ENCODE measurements around the gene ESPNL.

The ESPNL gene

DNA sequence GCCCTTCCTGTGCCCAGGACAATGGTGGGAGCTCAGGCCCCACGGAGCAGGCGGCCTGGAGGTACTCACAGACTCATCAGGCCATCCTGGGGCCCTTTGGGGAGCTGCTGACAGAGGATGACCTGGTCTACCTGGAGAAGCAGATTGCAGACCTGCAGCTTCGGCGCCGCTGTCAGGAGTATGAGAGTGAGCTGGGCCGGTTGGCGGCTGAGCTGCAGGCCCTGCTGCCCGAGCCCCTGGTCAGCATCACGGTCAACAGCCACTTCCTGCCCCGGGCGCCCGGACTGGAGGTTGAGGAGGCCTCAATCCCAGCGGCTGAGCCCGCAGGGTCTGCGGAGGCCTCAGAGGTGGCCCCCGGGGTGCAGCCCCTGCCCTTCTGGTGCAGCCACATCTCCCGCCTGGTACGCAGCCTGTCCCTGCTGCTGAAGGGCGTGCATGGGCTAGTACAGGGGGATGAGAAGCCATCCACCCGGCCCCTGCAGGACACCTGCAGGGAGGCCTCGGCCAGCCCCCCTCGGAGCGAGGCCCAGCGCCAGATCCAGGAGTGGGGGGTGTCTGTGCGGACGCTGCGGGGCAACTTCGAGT is 30.1 kb downstream of the ESPNL start:
- no peak for DNase-seq

DNA sequence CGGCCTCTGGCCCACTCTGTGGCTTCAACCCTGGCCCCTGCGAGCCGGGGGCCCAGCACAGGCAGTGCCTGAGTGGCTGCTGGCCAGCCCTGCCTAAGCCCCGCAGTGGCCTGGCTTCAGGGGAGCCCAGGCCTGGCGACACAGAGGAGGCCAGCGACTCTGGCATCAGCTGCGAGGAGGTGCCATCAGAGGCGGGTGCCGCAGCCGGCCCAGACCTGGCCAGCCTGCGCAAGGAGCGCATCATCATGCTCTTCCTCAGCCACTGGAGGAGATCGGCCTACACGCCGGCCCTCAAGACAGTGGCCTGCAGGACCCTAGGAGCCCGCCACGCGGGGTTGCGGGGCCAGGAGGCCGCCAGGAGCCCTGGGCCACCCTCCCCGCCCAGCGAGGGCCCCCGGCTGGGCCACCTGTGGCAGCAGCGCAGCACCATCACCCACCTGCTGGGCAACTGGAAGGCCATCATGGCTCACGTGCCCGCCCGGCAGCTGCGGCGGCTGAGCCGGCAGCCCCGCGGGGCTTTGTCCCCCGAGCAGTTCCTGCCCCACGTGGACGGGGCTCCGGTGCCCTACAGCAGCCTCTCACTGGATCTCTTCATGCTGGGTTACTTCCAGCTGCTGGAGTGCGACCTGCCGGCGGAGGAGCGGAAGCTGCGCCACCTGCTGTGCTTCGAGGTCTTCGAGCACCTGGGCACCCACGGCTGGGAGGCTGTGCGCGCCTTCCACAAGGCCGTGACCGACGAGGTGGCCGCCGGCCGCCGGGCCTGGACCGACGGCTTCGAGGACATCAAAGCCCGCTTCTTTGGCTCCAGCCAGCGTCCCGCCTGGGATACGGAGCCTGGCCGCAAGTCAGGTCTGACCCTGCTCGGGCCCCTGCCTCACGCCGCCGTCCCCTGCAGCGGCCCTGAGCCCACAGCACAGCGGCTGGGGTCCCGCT is 30.8 kb downstream of the ESPNL start:
- no peak for DNase-seq

DNA sequence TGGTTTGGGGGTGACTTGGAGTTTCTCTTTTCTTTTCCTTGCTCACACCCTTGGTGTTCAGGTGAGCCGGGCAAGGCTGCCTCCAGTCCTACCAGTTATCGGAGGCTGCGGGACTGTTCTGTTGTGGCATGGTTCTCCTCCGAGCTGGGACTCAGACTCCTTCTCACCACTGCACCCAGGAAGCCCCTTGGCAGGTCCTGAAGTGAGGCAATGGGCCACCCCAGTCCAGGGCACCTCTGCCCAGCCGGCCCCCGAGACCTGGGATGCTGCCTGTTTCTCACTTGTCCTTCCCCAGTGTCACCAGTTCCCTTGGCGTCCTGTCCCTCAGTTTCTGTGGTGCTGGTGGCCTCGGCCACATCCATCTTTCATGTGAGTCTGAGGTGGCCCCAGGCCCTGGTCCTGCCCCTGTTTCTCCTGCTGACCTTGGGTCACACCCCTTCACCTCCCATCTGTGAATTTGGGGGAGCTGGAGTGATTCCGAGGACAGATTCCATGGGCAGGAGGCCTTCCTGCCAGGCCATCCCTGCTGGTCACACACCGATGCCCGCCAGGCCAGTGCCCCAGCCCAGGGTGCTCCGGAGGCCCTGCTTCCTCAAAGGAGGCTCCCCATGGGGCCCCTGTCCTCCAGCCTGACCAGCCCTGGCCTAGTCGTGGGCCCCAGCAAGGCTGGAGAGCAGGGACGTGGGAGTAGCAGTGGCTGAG is 31.8 kb downstream of the ESPNL start:
- no peak for DNase-seq

DNA sequence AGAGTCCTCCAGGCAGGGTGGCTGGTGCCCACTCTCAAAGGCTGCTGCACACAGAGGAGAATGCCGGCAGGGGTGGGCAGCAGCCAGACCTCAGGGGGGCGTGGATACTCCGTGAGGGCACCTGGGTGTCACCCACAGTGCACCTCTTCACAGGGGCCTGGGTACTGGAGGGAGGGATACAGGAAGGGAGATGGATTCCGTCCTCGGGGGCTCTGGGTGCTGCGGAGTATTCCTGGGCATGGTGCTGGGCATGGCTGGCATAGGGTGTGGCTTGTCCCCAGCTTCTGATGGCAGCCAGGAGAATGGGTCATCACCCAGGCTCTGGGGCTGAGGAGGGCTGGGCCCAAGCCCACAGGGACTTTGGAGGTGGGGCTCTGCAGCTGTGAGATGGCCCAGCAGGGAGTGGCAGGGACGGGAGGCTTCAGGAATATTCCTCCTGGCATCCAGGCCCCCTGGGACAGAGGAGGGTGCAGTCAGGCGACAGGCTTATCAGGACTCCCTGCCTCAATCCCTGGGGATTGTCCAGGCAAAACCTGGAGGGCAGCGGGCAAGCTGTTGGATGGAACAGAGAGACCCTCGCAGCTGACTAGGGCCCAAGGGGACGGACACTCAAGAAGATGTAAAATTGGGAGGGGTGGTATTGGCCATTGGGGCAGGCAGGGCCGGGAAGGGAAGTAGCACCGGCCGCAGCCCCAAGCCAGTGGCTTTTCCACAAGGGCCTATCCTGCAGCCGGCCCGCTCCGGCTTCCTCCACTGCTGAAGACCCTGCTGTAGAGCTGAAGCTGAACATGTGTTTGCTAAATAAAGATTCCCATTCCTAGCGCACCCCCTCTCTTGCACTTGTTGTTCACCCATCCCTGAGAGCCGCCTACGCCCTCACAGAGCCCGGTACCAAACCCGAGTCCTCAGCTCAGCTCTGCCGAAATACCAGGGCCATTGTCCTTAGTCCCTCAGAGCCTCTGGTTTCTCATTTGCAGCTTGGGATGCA is 32.6 kb downstream of the ESPNL start:
- DNase-seq = no peak

DNA sequence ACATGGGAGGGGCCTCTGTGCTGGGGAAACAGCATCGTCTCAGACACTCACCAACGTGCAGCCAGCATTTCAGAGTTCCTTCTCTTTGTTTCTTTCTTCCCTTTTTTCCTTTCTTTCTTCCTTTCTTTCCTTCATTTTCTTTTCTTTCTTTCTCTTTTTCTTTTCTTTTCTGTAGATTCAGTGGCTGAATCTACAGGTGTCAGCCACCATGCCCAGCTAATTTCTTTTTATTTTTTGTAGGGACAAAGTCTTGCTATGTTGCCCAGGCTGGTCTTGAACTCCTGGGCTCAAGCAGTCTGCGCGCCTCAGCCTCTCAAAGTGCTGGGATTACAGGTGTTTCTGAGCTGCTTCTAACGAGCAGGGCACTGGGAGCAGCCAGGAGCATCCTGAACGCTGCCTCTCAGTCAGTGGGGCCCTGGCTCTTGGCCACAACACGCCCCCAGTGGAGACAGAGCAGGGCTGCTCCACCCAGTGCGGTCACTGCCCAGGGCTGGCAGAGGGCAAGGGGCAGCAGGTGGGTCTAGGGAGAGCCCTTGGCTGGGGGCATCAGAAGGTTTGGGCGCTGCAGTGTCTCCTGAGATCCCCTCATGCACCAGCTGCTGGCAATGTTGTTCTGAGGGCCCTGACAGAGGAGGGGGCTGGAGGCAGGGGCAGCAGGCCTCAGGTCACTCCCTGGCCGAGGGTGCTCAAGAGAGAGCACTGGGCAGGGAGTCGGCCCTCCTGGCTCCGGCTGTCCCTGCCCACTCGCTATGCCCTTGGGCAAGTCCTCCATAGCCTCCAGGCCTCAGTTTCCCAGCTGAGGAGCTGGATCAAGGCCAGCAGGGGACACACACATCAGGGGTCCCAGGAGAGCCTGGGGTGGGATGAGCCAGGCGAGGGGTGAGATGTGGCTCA is 33.6 kb downstream of the ESPNL start:
- DNase-seq = no peak

DNA sequence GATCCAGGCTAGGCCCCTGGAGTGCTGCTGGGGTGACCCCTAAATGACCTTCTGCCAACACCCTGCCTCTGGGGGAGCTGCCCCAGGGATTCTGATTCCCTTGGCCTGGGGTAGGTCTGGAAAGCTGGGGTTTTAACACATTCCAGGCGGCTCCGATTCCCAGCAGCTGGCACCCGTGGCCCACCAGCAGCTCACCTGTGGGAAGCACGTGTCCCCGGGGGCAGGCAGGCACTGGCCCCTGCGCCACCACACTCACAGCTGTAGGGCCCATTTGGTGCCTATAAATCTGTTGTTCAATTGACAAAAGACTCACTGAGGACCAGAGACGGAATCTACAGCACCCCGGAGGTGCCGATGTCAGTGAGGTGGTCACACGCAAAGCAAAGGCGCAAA is 34.2 kb downstream of the ESPNL start:
- DNase-seq = no peak

DNA sequence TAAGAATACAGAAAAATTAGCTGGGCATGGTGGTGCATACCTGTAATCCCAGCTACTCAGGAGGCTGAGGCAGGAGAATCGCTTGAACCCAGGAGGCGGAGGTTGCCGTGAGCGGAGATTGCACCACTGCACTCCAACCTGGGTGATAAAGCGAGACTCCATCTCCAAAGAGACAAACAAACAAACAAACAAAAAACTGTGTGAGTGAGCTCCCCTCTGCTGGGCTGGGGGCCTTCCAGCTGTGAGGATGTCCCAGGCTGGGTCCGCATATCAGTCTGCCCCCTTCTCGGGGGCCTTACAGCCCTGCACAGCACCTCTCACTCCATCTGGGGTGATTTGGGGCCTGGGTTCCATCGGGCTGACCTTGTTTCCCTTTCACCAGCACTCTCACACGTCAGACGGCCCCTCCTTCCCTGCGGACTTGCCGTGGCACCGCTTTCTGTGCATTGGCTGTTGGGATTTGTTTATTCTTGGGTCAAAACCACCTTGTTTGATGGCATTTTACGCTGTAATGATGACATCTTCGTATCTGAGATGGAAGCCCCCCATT is 35.5 kb downstream of the ESPNL start:
- no peak for DNase-seq

DNA sequence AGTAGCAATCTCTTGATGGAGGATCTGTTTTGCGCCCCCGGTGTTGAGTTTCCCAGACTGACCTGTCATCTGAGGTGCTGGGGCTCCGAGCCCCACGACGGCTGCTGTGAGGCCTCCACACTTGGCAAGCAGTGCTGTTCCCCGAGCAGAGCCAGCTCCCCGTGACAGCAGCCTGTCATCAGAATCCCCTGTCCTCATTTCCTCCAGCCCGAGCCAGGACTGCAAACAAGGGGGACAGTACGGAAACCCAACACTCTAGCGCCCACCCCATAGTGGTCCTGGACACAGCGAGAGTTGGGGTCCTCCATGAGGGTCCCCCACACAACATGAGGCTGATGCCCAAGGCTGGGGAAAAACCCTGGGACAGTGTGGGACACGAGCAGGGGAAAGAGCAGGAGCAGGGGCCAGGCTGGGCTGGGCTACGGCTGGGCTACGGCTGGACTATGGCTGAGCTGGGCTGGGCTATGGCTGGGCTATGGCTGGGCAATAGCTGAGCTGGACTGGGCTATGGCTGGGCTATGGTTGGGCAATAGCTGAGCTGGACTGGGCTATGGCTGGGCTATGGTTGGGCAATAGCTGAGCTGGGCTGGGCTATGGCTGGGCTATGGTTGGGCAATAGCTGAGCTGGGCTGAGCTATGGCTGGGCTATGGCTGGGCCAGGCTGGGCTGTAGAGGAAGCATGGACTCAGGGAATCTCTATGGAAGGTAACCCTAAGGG is 36.8 kb downstream of the ESPNL start:
- no peak for DNase-seq

DNA sequence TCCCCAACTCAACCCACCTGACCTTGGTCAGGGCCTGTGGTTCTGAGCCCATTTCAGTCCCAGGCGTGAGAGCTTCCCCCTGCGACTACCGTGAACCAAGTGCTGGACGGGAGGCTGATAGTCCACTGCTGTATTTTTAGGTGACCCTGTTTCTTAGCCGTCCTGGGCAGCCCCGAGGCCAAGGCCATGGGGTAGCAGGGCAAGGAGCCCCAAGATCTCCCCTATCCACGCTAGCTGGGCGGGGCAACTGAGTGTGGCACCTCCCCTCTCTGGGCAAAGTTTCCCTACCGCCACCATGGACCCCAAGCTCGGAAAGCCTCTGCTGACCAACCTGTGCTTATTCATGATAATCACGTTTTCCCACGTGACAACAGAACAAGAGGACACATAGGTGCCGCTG is 37.7 kb downstream of the ESPNL start:
- no peak for DNase-seq

DNA sequence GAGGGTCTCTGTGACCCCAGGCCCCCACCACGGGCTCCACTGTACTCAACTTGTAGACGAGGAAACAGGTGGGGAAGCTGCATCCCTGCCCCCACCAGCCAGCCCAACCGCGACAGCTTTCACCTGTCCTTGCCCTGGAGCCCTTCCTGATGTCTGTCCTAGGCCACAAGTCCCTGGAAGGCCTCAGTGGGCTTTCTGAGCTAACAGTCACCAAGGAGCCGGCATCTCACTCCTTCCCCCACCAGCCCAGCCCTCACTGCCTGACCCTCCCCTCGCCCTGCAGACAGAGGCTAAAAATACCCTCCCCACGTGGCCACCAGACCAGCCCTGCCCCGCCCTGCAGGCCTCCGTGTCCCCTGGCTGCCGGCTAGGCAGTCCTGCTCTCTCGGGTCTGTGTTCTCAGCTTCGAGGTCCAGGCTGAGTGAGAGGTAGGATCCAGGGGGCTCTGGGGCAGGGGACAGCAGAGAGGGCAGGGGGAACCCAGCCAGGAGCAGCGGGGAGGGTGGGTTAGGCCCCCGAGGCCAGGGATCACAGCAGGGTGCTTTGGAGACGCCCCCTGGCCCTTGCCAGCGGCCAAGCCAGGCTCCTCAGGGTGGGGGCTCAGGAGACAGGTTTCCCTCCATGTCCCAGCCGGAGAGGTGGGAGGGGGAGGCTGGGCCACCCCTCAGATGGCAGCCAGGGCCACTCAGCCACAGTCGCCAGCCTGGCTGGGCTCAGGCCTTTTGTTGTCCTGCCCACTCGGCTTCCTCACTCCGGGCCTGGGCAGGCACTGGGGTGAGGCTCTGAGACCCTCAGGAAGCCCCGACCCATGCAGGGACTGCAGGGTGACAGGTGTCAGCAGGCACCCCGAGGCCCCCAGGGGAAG is 38.4 kb downstream of the ESPNL start, which contains the start of gene KLHL30:
TSS of gene KLHL30 (plus strand) at position 338 of the 865 bp plus-strand sequence. CDS start 2,087 bp downstream, outside the sequence.
- no peak for DNase-seq

DNA sequence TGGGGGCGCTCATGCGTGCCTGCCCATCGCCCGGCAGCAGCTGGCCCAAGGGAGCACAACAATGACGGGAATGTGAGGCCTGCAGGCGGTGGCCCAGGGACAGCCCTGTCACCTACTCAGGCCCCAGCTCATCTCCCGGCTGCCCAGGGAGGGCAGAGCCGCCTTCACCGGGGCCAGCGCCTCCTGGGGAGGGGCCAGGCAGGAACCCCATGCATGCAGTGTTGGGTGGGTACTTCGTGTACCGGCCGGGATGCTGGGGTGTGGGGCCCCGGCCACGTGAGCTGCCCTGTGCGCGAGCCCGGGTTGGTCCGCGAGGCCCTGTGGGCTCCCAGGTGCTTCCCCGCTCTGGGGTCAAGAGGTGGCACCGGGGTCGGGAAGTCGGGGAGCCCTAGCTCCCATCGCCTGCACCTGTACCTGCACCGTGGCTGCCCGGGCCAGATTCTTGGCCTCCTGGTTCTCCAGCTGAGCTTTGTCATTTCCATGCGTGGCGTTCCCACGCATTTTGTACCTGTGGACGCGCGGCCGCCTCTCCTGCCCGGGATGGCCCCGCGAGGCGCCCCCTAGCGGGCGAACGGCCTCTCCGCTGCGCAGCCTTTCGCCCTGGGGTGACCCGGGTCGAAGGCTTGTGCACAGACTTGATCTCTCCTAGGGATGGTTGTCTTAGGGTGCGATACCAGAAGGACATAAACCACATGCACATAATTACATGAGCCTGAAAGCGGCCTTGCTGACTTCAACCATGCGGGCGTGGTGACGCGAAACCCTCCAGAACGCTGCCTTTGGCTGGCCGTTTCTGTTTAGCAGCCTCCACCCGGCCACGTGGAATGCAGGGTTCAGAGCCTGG is 39.3 kb downstream of the ESPNL start:
- peak; percentile 63 for DNase-seq

DNA sequence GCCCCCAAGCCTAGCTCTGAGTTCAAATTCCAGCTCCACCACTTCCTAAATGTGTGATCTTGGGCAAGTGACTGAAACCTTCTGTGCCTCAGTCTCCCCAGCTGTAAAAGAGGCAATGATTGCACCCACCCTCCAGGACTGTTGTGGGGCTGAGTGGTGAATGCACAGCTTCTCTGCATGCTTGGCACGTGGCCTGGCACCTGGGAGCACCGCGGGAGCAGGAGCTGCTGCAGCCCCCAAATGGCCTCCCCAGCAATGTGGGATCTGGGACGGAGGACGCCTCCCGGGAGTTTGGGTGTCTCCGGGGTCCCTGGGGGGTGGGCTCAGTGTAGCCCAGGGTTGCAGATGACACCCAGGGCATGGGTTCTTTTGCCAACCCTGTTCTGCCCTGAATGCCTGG is 39.9 kb downstream of the ESPNL start:
- no peak for DNase-seq

DNA sequence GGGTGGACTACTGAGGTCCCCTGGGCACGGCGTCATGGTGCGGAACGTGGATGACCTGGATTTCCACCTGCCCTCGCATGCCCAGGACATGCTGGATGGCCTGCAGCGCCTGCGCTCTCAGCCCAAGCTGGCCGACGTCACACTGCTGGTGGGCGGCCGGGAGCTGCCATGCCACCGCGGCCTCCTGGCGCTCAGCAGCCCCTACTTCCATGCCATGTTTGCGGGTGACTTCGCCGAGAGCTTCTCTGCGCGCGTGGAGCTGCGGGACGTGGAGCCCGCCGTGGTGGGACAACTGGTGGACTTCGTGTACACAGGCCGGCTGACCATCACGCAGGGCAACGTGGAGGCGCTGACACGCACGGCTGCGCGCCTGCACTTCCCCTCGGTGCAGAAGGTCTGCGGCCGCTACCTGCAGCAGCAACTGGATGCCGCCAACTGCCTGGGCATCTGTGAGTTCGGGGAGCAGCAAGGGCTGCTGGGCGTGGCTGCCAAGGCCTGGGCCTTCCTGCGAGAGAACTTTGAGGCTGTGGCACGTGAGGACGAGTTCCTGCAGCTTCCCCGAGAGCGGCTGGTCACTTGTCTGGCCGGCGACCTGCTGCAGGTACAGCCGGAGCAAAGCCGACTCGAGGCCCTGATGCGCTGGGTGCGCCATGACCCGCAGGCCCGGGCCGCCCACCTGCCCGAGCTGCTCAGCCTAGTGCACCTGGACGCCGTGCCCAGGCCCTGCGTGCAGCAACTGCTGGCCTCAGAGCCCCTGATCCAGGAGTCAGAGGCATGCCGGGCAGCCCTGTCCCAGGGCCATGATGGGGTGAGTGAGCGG is 40.8 kb downstream of the ESPNL start:
- no peak for DNase-seq

DNA sequence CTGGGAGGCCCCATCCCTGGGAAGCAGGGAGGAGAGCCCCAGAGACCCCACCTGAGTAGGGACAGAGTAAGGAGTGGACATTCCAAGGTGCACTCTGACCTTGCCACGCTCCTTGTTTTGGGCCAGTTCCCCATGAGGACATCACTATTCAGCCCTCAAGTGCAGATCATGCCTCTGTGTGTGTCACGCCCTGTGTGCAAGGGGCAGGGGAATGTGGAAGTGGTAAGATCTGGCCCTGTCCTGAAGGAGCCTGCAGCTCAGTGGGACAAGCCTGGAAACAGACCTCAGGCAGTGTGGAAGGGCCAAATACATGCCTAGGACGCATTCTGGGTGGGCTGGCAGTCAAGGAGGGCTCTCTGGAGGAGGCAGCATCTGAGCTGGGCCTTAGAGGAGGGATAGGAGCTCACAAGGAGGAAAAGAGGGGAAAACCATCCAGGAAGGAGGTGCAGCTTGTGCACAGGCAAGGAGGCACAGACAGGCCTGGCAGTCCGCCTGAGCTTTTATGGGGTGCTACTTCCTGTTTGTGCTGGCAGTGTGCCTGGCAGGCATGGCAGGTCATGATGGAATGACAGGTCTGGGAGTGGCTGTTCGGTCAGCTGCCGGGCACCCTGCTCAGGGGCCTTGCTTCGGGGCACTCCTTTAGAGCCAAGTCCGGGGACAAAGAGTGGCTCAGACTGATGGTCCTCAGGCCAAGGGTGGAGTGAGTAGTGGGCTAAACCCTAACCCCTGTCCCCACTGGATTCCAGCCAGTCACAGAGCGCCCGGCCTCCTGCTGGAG is 41.6 kb downstream of the ESPNL start:
- DNase-seq = no peak

DNA sequence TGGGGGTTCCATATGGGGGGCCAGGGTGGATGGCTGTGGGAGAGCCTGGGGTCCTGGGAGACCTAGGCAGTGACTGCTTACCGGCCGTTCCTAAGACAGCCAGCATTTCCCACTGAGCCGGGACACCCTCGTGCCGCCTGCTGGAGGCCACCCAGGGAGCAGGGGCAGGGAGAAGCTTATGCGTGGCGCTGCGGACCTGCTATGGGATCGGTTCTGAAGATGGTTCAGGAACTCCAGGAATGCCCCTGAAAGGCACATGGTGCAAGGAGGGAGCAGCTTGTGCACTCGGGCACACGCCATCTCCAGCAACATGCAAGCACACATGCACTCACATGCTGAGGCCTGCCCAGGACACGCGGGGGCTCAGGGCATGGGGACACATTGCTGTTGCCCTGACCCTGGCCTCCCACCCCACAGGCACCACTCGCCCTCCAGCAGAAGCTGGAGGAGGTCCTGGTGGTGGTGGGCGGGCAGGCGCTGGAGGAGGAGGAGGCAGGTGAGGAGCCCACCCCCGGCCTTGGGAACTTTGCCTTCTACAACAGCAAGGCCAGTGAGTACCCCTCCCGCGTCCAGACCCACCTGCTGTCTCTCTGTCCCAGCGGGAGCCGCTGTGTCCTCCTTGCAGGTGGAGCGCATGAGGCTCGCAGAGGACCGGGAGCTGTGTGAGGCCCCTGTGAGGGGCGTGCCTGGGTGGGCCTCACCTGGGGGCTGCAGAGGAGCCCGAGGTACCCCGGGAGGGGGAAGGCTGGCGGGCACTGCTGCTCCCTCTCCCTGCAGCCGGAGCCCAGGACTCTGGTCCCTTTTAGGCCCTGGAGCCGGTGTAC is 42.5 kb downstream of the ESPNL start:
- DNase-seq = no peak

Data from eye (tissue), 1 donor.